GM12875 (cell line): ENCODE measurements around the gene MPND.

Experiments used
- H3K4me3 ChIP-seq: one replicate; pipeline ENCODE4 v1.5.1; 2011; ENCODE audit warnings: low read depth, low read length, control low read depth
- TF ChIP-seq, protein P1 (sequence below): IDR thresholded peaks from 2 replicates; pipeline ENCODE4 v1.5.1; 2011; ENCODE audit warnings: low read depth, mild to moderate bottlenecking, control low read depth, inconsistent platforms, low read length, moderate library complexity, borderline replicate concordance; ENCODE audit not compliant: insufficient read depth

The MPND gene

GRCh38 chr19:4401769-4402170, 58.4 kb downstream of the MPND start:
- TF ChIP-seq, protein P1, sequence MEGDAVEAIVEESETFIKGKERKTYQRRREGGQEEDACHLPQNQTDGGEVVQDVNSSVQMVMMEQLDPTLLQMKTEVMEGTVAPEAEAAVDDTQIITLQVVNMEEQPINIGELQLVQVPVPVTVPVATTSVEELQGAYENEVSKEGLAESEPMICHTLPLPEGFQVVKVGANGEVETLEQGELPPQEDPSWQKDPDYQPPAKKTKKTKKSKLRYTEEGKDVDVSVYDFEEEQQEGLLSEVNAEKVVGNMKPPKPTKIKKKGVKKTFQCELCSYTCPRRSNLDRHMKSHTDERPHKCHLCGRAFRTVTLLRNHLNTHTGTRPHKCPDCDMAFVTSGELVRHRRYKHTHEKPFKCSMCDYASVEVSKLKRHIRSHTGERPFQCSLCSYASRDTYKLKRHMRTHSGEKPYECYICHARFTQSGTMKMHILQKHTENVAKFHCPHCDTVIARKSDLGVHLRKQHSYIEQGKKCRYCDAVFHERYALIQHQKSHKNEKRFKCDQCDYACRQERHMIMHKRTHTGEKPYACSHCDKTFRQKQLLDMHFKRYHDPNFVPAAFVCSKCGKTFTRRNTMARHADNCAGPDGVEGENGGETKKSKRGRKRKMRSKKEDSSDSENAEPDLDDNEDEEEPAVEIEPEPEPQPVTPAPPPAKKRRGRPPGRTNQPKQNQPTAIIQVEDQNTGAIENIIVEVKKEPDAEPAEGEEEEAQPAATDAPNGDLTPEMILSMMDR: no peak
- peak overlapping the region; percentile 22 for H3K4me3 ChIP-seq

GRCh38 chr19:4402171-4403004, 59.0 kb downstream of the MPND start, which contains the start of gene CHAF1A:
Gene CHAF1A, plus strand, starts transcription at chr19:4402640. Its CDS starts 123 bp downstream, at chr19:4402763.
- TF ChIP-seq, protein P1: no peak
- peak within 1 kb of the TSS; percentile 89 for H3K4me3 ChIP-seq

GRCh38 chr19:4403005-4403761, 59.8 kb downstream of the MPND start:
- TF ChIP-seq, protein P1: no peak
- peak overlapping the region; percentile 89 for H3K4me3 ChIP-seq

- TF ChIP-seq, protein P1: no peak
- no peak overlapping the region for H3K4me3 ChIP-seq
Measured at GRCh38 chr19:4405977-4406376, 62.6 kb downstream of the MPND start.

GRCh38 chr19:4406626-4407025, 63.3 kb downstream of the MPND start:
- TF ChIP-seq, protein P1: no peak
- no peak overlapping the region for H3K4me3 ChIP-seq

DNA sequence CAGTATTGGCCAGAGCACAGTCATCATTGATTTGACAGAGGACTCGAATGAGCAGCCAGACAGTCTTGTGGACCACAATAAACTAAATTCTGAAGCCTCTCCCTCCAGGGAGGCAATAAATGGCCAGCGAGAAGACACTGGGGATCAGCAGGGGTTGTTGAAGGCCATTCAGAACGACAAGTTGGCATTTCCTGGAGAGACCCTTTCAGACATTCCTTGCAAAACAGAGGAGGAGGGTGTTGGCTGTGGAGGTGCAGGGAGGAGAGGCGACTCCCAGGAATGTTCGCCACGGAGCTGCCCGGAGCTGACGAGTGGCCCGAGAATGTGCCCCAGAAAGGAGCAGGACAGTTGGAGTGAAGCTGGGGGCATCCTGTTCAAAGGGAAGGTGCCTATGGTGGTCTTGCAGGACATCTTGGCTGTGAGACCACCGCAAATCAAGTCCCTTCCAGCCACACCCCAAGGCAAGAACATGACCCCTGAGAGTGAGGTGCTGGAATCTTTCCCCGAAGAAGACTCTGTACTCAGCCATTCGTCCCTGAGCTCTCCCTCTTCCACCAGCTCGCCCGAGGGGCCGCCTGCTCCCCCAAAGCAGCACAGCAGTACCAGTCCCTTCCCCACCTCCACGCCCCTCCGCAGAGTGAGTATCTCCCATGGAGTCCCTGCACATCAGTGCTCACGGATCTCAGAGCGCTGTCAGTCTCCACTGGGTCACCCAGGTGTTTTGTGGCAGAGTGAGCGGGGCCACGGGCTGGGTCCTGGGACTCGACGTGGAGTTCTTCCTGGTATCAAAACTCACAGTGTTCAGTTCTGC, 66.0 kb downstream of the MPND start:
- TF ChIP-seq, protein P1: no peak

More for the DNA sequence above, 66.0 kb downstream of the MPND start:
- no peak overlapping the region for H3K4me3 ChIP-seq
